NOMO-1 treated with DMSO at 0.1 percent for 48 hours (cell line): ENCODE measurements around the gene TMEM121.

Experiments
- DNase-seq: peaks from one replicate; lab custom pipeline; 2025; ENCODE audit not compliant: unreplicated experiment; lab: John Stamatoyannopoulos, UW

TMEM121 gene

GRCh38 chr14:105527826-105528585 lies 1.6 kb downstream of the TMEM121 start:
- DNase-seq, result peak; percentile 57

GRCh38 chr14:105528586-105529318 lies 2.4 kb downstream of the TMEM121 start:
- DNase-seq, result no peak

- no peak for DNase-seq
These were observed 2.9 kb downstream of the TMEM121 start for GRCh38 chr14:105529319-105529568.

- DNase-seq, result no peak
These were observed 3.3 kb downstream of the TMEM121 start for GRCh38 chr14:105529569-105530284.

- DNase-seq, result no peak
These were observed 4.1 kb downstream of the TMEM121 start for GRCh38 chr14:105530285-105531087.

- DNase-seq, result no peak
These were observed 4.9 kb downstream of the TMEM121 start for GRCh38 chr14:105531088-105531893.

- DNase-seq, result no peak
These were observed 5.7 kb downstream of the TMEM121 start for GRCh38 chr14:105531894-105532623.

- DNase-seq, result no peak
These were observed 6.4 kb downstream of the TMEM121 start for GRCh38 chr14:105532735-105533141.

GRCh38 chr14:105533391-105533790 lies 7.0 kb downstream of the TMEM121 start:
- DNase-seq, result no peak

- no peak for DNase-seq
These were observed 7.6 kb downstream of the TMEM121 start for GRCh38 chr14:105533811-105534498.

- DNase-seq, result no peak
These were observed 8.2 kb downstream of the TMEM121 start for GRCh38 chr14:105534586-105534985.

- no peak for DNase-seq
These were observed 9.7 kb downstream of the TMEM121 start for GRCh38 chr14:105536051-105536450.

- no peak for DNase-seq
These were observed 10.6 kb downstream of the TMEM121 start for GRCh38 chr14:105536691-105537579.

GRCh38 chr14:105537580-105538474 lies 11.4 kb downstream of the TMEM121 start:
- no peak for DNase-seq

GRCh38 chr14:105538481-105539049 lies 12.2 kb downstream of the TMEM121 start:
- DNase-seq, result no peak

- no peak for DNase-seq
These were observed 14.4 kb downstream of the TMEM121 start for GRCh38 chr14:105540811-105541210.
